Measurements from ENCODE around the gene KRT3.

KRT3 gene

DNA sequence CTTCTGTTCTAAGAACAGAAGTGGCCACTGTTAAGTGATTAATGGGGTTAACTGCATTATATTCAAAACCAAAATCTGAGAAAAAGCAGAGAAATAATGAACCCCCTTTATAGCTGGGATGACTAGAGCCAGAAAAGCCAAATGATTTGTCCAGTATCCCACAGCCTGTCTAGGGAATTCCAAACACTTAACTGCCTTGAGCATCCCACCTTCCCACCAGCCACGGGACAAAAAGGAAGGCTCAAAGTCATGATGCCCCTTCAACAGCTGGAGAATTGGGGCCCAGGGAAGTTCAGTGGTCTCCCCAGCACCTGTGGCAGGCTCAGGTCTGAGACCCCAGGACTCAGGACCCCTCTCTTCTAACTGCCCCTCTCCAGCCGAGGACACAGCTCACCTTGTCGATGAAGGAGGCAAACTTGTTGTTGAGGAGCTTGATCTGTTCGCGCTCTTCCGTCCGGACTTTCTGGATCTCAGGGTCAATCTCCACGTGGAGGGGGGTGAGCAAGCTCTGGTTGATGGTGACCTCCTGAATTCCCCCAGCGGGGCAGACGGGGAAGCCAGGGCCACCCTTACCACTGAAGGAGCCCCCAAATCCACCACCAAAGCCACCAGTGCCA lies 17.4 kb upstream of the KRT3 start:
- no peak for DNase-seq

DNA sequence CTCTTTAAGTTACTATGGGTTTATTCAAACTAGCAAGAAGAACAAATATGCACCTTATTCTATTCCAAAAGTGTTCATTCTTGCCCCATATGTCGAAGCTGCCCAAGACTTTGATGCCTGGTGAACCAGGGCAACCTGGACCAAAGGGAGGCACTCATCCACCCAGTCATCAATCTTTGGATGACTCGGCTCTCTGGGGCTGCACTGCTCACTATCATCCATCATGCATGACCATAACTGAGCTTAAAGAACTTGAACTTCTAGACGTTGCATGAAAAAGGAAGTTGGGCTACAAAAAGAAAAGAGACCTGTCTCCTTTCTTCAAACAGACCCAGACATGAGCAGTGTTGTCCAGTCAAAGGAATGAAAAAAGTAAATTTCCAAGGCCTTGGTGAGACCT lies 16.8 kb upstream of the KRT3 start:
- no peak for DNase-seq

DNA sequence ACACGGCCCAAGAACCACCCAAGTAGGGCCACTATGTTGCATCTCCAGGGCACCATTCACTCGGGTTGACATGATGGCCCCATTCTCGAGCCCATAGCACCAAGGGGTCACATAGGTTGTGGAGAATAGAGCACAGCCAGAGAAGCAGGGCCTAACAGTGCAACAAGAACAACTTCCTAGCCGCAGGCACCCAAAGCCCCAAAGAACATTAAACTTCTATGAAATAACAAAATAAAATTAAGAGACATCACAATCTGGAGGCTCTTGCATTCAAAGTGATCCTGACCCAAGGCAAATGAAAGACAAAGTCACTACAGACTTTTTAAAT lies 16.1 kb upstream of the KRT3 start:
- no peak for DNase-seq

DNA sequence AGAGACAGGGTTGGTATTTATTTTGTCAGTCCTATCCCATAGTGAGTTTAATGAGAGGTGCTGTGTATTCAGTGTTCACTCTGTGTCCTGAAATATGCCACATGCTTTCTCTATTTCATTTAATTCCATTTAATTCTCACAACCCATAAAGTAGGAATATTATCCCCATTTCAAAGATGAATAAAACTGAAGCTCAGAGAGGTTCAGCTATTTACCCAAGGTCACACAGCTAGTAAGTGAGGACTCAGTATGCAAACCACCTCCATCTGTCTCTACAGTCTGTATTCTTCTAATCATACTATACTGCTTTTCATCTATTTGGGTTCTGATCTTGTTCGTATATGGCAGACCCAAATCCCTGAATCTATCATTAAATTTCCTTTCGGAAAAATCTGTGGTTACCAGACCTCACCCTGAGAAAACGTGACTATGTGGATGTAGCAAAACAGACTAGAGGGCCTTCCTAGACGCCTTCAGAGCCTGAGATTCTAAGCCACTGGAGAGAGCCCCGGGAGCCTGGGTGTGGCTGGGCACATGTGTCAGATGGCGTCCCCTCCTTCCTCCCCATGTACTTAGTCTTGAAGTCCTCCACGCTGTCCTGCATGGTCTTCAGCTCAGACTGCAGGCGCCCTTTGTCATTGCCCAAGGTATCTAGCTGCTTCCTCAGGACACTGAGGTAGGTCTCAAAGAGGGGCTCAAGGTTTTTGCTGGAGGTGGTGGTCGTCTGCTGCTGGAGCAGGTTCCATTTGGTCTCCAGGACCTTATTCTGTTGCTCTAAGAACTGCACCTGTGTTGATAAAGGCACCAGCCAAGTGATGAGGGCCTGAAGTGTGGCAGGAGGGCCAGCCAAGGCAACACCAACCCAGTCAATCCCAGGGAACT lies 15.5 kb upstream of the KRT3 start:
- DNase-seq: no peak

DNA sequence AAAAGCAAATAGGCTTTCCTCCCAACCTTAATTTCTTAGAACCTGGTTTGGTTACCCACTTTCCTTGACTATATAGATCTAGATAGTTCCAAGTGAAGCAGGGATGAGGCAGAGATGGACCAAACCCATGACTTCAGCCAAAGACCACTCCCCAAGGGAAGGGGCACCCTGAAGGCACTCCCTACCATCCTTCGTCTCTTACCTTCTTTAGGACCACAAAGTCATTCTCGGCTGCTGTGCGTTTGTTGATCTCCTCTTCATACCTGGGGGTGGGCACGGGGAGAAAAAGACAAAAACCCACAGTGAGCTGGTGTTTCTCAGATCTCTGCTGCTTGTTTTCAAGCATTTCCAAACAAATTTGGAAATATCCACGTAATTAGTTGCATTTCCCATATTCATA lies 14.6 kb upstream of the KRT3 start:
- DNase-seq: no peak

DNA sequence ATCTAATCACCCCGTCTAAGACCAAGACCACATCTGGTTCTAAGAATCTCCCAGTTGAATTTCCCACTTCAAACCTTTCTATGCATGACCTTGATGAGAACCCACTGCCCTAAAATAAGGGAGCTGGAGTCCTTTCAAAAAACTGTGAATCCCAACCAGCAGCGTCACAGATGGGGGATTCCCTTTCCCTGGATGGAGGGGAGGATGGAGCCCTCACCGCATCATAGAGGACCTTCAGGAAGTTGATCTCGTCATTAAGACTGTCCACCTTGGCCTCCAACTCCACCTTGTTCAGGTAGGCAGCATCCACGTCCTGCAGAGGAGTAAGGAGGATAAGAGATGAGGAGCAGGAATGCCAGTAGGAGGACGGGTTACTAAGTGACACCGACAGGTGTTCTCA lies 13.2 kb upstream of the KRT3 start:
- no peak for DNase-seq

DNA sequence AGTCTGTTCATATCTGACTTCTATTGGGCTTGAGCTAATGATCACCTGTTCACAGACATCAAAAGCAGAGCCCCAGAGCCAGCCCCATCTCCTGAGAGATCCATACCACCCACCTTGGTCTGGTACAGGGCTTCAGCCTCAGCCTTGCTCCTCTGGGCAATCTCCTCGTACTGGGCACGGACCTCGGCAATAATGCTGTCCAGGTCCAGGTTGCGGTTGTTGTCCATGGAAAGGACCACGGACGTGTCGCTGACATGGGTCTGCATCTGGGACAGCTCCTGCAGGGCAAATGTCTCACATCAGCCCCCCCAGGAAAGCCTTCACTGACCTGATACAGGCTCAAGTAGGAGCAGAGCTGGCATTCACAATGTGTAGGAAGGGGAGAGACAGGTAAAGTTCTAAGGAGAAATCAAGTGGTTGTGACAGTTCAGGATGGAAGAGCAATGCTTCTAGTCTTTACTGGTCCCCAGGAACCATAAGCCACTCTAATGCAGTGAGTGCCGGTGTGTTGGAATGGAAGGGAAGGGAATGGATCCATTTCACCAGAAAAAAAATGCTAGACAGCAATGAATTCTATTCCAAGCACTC lies 12.8 kb upstream of the KRT3 start:
- DNase-seq: no peak

DNA sequence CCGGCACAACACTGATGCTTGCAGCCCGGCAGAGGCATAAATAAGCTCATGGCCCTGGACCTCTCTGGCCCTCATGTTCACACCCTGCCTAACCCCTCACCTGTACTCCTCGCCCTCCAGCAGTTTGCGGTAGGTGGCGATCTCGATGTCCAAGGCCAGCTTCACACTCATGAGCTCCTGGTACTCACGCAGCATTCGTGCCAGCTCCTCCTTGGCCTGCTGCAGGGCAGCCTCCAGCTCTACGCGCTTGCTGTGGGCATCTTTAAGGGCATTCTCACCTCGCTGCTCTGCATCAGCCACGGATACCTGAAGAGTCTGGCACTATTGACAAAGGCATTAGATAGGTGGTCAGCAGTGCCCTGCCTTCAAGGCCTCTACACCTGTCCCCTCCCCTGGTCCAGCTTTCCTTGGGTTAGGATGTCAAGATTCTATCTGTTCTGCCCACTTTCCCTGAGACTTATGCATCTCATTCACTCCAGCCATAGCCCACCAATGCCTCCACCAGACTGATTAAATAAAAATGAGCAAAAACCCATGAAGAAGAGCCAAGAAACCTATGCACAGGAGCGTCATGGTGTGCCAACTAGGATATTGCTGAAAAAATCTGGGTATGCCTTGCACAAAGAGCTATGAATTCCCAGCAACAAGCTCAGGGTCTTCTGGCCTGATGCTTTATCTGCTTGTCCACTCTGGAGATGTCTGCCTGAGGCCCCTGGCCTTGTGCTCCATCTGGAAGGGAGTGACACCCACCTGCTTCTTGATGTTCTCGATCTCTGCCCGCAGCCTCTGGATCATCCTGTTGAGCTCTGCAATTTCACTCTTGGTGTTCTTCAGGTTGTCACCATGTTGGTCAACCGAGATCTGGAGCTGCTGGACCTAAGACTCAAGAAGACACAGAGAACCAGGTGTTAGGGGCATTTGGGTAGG lies 11.9 kb upstream of the KRT3 start:
- DNase-seq: no peak

DNA sequence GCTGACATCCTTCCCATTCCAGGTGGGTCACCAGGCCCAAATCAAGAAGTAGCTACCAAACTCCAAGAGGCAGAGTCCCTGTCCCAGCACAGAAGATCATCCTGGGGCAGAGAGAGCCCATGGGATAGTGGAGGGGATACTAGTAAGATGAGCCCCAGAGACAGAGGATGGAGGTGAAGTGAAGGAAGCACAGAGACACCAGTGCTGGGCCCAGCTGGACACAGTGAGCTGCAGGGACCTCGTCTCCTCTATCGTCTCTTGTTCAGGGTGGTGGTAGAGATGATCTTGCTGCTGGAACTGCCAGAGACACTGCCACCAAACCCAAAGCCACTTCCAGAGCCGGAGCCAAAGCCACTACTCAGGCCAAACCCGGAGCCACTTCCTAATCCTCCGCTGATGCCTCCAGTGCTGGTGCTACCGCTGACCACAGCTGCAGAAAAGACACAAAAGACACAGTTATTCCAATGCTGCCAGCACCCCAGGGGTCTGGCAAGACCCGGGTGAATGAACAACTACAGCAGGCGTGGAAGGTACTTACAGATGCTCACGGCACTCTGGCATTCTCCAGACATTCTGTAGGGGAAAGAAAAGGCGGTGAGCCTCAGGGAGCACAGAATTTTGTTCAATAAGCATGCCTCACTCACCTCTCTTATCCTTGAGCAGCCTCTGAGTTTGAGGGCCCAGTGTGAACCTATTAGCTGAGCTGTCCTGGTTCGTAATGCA lies 11.1 kb upstream of the KRT3 start:
- DNase-seq: no peak

DNA sequence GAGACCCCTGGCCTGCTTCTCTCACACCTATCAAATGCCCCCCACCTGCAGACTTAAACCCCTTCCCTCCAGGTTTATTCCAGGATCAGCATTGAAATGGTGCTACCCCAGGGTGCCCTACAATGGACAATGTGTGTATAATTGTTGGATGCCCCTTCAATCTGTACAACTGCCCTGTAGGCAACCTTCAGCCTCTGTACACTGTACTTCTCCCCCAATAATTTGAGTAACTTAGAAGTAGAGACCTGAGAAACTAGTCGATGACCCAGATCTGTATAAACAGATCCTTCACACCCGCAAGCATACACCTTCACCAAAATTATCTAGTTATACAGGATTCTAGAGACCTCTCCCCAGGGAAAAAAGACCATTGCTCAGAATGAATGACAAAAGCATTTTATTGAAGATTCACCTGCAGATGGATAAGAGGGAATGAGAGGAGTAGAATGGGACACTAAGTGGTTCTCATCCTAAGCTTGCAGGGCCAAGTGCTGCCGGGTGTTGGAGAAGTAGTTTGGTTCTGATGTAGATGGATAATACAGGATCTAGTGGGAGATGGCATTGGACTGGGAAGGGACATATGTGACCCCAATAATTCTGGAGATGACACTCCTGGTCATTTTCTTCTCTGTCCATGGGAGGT lies 10.4 kb upstream of the KRT3 start:
- no peak for DNase-seq

DNA sequence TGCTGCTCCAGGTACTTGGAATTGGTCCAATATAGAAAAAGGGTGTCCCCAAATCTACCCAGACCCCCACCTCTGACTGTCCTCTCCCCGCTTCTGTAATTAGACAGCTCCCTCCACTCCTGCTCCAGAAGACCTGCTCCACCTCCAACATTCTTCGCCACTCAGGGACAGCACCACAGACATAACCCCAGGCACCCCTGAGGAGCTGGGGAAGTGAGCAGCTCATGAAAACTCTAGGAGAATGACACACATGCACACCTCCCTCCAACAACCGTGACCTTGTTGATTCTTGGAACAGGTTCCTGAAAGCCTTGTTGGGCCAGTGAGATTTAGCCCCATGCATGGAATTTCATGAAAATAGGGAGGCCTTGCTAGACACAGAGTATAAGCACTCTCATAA lies 9.8 kb upstream of the KRT3 start:
- DNase-seq: no peak

DNA sequence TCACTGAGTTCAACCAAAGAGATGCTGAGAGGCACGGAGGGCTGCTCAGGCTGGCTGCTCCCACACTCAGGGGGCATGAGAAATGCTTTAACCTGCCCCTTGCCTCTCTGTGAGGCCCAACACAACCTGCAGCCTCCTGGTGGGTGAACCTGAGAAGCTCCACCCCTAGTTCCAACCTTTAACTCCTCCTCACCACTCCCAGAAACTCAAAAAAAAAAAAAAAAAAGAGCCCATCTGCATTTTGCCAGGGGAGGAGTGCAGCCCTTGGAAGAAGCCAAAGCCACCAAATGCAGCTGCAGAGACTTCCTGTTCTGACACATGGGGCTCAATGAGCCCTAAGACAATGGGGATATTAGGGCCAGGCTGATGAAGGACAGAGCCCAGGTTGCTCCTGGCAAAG lies 9.1 kb upstream of the KRT3 start:
- no peak for DNase-seq

DNA sequence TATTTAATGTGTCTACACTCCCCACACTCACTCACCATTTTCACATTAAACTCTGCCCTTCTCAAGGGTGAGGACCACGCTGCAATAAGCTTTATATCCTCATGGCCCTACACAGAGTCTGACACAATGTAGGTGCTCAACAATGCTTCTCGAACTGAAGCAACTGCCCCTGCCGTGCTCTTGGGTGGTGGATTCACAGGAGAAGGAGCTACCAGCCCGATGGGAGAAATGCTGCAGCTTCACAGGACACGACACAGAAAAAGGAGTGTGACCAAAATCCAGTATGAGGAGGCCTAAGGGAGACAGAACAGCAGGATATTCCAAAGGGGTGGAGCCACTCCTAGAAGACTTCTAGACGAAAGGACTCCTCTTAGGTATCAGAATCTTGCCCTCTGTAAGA lies 6.5 kb upstream of the KRT3 start:
- DNase-seq: no peak

DNA sequence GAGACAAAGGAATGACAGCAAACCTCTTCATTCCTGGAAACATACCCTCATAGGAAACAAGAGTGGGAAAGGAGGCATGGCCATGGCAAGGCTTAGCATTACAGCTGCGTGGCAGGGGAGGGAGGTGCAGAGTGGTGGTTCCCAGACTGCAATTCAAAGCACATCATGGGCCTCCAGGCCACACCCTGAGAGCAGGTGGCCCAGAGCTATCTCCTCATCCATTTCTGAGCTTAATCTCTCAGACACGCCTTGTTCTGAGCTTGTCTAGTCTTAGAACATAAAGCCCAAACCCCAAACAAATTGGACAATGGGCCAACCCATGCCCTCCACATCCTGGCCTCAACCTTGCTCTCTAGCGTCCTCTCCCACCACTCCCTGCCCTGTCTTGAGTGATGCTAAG lies 5.9 kb upstream of the KRT3 start:
- DNase-seq: no peak

DNA sequence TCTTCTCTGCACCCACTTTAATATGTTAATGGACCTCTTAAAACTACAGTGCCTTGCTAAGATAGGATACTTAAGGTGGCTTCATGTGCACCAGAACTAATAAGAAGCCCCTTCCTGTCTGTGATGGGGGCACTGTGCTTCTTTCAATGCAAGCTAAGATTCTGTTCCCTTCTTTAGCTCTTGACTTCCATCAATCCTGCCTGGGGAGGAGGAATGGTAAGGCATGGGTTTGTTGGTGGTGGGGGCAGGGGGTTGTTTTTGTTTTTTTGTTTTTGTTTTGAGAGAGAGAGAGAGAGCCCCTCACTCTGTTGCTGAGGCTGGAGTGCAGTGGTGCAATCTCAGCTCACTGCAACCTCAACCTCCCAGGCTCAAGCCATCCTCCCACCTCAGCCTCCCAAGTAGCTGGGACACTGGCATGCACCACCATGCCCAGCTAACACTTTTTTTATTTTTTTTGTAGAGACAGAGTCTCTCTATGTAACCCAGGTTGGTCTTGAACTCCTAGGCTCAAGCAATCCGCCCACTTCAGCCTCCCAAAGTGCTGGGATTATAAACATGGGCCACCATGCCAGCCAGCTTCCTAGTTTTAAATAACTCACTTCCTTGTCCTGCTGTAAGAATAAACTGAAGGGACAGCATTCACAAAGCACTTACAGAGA lies 4.5 kb upstream of the KRT3 start:
- no peak for DNase-seq

DNA sequence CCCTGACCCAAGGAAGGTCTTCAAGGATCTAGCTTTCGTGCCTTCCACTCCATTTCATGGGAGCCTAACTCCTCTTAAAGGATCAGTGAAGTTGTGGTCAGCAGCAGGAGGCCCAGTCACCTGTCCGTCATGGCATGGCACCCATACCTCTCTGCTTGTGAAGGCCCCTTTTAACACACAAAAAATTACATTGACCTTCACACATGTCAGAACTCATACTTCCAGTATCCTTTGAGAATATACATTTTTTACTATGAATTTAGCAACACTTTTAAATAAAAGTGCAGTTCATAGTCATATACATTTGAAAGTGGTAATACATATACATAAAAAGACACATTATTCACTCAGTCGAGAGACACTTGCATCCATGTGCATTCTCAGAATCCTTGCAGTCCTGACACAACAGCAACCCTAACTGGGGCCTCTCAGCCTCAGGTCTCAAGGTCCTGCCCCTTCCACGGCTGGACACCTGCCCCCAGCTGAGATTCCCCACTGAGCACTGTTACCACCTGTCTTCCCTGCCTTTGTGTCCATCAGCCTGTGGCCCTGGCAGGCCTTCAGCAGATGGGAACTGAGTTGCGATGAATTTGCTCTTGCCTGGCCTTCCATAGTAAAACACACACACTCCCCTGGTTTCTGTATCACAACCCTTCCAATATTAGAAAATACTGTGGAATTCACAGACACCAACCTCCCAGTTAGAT lies 3.7 kb upstream of the KRT3 start:
- no peak for DNase-seq

DNA sequence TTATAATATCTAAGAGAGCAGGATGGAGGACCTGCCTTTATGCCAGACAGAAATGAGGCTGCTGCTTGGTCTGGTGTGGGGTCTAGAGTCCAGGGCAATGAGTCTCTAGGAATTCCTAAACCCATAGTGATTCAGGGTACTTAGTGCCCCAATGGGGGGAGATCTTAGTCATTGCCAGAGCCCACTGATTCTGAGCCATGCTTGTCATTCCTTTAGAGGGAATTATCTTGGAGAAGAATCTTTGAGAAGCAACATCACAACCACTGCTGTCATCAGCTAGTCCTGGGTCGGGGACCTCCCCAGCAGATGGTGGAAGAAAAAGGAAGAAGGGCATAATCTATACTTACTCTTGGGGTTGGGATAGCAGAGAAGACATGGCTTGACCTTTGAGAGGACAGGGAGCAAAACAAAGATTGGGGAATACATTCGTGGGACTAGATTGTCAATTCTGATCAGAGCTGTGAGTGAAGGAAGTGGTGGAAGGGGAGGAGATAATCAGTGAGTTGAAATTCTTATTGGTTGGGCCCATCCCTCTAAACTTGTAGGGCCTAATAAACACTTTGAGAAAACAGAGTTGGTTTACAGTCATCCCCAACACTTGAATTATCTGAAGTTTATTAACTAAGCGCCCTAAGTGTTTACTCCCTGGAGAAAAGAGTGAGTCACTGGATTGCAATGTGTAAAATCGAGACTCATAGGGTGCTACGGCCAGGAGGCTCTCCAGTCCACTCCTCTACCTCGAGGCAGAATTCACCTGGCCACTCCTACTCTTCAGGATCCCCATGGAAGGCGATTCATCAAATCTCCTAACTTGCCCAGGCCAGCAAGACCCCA lies 3.0 kb upstream of the KRT3 start:
- DNase-seq: no peak

DNA sequence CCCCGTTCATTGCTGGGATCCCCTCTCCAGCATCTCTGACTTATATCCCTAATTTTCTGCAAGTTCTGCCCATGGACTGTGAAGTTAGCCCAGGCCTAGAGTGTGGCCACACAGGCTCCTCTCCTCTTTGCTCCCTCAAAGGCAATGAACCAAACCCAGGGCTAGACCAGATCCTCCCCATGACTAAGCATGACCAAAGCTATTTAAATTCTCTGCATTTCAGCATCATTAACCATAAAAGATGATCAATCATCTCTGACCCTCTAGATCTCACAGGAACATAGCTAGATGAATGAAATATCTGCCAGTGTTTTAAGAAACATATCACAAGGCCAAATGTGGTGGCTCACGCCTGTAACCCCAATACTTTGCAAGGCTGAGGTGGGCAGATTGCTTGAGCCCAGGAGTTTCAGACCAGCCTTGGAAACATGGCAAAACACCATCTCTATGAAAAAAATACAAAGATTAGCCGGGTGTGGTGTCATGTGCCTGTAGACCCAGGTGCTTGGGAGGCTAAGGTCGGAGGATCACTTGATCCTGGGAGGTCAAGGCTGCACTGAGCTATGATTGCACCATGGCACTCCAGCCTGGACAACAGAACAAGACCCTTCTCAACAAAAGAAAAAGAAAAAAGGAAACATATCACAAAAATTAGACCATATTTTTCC lies 2.2 kb upstream of the KRT3 start:
- no peak for DNase-seq

DNA sequence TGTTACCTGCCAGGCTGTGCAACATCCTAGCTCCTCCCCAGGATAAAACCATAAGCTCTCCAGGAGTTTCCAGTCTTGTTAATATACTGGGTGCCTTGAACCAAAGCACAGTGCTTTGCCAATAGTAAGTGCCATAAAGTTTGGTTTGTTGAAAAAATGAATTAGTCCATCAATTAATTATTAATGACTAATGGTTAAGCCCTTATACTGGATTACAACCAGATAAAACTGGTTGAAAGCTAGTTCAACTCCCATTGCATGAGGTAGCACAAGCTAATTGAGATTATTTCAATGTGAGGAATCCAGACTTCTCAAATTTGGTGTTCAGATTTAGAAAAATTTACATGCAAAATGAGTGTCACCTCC lies 1.6 kb upstream of the KRT3 start:
- DNase-seq: no peak

Measured in stimulated activated CD8-positive, alpha-beta memory T cell treated with anti-CD3 and anti-CD28 coated beads, Interleukin-4, amount 100 ng/mL, for 48 hours (primary cell).